ENCODE results near the gene CAMTA1.
A peak's percentile ranks its signal among the peaks of the same experiment; 100 is the strongest.
"Not testable (repeated sequence)": the region's sequence is repeated elsewhere in the genome, so short reads cannot be mapped to it uniquely, and the experiment has no call there.

Gene CAMTA1

DNA sequence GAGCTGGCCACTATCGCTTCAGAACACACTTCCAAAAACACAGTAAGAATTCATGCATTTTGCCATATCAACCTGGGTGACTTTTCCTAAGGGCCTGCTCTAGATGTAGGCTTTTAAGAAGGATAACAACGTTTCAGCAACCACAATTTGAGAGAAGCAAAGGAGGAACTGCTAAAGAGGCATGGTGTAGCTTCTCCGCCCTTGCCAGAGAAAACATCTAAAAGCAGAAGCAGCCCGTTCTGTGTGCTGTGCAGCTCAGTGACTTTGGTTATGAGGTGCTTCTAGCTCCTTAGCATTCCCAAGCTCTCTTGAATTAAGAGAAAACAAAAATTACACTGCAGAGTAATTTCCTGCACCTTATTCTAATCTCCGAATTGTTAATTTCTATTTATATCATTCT is 1001.5 kb downstream of the CAMTA1 start:
- DNase-seq, result no peak

DNA sequence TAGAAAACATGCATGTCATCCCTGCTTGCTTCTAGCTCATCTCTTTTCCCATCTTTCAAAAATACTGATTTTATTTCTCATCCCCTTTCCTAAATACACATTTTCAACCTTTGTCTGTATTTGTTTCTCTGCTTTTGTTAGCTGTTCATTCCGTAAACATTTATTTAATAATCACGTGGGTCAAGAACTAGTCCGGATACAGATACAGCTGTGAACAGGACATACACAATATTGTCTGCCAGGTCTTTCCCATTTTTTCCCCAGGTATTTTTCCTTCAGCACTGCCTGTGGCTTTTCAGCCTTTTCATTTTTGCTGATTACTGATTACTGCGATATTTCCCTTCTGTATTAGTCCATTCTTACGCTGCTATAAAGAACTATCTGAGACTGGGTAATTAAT is 1004.6 kb downstream of the CAMTA1 start:
- DNase-seq, result no peak

DNA sequence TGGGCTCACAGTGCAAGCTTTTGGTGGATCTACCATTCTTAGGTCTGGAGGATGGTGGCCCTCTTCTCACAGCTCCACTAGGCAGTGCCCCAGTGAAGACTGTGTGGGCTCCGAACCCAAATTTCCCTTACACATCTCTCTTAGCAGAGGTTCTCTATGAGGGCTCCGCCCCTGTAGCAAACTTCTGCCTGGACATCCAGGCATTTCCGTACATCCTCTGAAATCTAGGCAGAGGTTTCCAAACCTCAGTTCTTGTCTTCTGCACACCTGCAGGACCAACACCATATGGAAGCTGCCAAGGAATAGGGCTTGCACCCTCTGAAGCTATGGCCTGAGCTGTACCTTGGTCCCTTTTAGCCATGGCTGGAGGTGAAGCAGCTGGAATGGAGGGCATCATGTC is 1005.8 kb downstream of the CAMTA1 start:
- DNase-seq, result not testable (repeated sequence)

DNA sequence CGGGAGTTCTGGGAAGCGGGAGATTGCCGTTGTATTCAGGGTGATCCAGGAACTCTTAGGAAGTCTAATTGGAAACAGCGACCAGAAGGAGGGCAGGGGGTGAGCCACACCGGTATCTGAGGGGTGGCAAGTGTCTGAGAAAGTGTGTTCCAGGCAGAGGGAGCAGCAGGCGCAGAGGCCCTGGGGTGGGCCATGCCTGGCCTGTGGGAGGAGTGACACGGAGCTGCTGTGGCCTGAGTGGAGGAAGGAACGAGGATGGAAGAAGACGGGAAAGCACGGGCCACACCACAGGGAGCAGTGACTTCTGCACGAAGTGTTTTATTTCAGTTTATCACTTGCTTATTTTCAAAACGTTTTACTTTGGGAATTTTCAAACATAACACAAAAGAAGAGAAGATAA is 1010.2 kb downstream of the CAMTA1 start:
- DNase-seq, result no peak

GRCh38 chr1:7805460-7805859 is 1020.2 kb downstream of the CAMTA1 start:
- DNase-seq, result no peak

DNA sequence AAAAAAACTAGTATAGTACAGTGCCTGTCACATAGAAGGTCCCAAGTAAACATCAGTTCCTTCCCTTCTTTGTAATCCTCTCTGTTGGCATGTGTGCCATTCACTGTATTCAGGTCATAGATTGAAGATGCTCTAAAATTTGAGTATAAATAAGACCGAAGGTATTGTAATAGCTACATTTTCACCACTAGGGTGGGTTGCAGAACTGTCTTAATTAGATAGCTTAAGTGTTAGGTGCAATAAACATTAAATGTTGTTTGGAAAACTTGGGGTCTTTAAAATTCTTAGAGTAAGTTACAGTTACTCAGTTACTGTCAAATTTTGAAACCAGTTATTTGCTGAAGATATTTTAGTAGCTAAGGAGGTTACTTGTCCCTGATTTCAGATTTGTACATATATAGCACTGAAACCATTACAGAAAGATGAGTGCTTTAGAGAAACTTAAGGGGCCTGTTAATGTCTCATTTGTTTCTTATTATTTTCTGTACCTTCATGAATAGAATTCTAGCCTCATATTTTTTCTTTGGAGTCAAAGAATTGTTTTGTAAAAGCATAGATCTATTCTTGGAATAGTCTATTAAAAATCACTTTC is 1023.1 kb downstream of the CAMTA1 start:
- DNase-seq, result no peak

- DNase-seq, result no peak
Observed at GRCh38 chr1:7809742-7810141, 1024.5 kb downstream of the CAMTA1 start.

DNA sequence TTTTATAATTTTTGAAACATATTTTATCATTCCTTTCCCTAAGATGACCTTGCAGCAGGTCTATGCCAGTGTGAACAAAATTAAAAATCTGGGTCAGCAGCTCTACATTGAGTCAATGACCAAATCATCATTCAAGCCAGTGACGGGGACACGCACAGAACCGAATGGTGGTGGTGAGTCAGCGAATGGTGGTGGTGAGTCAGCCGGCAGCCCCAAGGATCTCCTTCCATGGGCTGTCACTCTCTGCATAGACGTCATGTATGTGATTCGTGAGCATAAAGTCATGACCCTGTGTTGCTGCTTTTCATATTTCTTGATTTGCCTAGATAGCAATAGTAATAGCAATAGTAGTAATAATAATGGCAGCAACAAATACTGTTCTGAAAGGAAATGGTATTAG is 1025.1 kb downstream of the CAMTA1 start:
- DNase-seq, result peak; percentile 38

DNA sequence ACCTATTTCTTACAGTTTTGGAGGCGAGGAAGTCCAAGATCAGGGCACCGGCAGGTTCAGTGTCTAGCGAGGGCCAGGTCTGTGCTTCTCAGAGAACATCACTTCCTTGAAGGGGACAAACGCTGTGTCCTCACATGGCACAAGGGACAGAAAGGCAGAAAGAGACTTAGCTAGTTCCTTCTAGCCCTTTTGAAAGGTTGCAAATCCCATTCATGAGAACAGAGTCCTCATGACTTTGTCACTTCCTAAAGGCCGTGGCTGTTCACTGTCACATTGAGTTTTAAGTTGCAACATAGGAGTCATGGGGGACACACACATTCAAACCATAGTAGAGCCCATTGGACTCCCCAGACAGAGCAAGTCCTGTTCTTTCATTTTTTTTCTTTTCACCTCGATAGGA is 1026.2 kb downstream of the CAMTA1 start:
- no peak for DNase-seq

DNA sequence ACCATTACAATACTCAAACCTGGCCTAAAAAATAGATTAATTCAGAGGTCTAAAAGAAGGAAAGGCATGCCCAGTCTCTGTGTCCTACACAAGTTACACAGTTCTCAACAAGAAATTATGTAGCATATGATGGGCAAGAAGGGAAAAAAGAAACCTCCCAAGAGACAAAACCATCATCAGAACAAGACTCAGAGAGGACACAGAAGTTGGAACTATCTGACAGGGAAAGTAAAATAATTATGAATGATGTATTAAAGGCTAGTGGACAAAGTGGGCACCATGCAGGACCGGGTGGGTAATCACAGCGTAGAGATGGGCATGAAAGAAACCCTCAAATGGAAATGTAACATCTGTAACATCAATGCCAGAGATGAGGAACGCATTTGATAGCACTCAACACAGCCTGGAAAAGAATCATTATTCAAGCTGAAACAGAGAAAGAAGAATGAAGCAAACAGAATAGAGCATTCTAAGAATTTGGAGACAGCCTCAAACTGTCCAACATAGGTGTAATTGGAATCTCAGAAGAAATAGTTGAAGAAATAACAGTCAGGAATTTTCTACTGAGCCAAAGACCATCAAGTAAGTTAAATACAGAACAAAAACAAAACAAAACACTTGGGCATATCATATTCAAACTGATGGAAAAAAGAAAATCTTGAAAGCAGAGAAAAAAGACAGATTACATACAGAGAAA is 1028.6 kb downstream of the CAMTA1 start:
- no peak for DNase-seq

Data from GOT3 (cell line).